Suprapubic skin (tissue), 3 donors: ENCODE results near the gene RPL22.

ENCODE experiments used
- CTCF ChIP-seq, 2 donors: fragments of 200-600 bp in 1 of 2; fragments of 450-650 bp in 1 of 2; sonication (generic) in 1 of 2; IDR thresholded peaks; one replicate each; pipeline ENCODE4 v1.5.1; 2016 to 2019; ENCODE audit warnings: antibody characterized with exemption in 2 of 2, mild to moderate bottlenecking in 1 of 2, moderate library complexity in 1 of 2
- EP300 ChIP-seq: sonication (generic); formaldehyde crosslinking; IDR thresholded peaks from one replicate; pipeline ENCODE4 v1.6.1; 2017; ENCODE audit warnings: antibody characterized with exemption
- POLR2A ChIP-seq, 2 donors: fragments of 450-650 bp; IDR thresholded peaks; one replicate each; pipeline ENCODE4 v1.6.1; 2017; ENCODE audit warnings: antibody characterized with exemption in 2 of 2, mild to moderate bottlenecking in 2 of 2, moderate library complexity in 2 of 2

GRCh38 chr1:6163973-6164617 is 35.3 kb downstream of the RPL22 start:
- TF ChIP-seq CTCF (IDR thresholded peaks at IDR 0.05) (no peak), POLR2A (IDR thresholded peaks at IDR 0.05) (no peak), EP300 (no peak)
